Measurements from ENCODE around the gene SSH3.

The SSH3 gene

GRCh38 chr11:67262731-67263675 lies 40.3 kb upstream of the SSH3 start:
- Histone ChIP-seq H3K9me2 (replicated peaks; ENCODE audit: control insufficient read depth, low read length) (no peaks in the 10 kb centered on the region), H3K4me3 (ENCODE audit: low read length) (peak overlapping the region; percentile 53), H3K36me3 (ENCODE audit: control insufficient read depth, low read length) (peaks cover 18% of the 10 kb centered on the region), H3K4me1 (ENCODE audit: control insufficient read depth, low read length) (peaks cover 44% of the 10 kb centered on the region), H3K27ac (ENCODE audit: low read depth, low read length) (peak overlapping the region; percentile 33), H3F3A (ENCODE audit: control insufficient read depth, insufficient read depth) (peaks cover 14% of the 10 kb centered on the region), H3K79me2 (ENCODE audit: control insufficient read depth, low read length) (peaks cover 22% of the 10 kb centered on the region), H3K4me2 (ENCODE audit: low read length) (peak overlapping the region; percentile 65), H3K9me3 (ENCODE audit: control insufficient read depth, insufficient read depth, low read length) (no peaks in the 10 kb centered on the region), H3K27me3 (ENCODE audit: control insufficient read depth, low read length) (no peaks in the 10 kb centered on the region), H4K20me1 (ENCODE audit: control insufficient read depth, insufficient read depth, low read depth, low read length) (no peaks in the 10 kb centered on the region)
- no peak for TF ChIP-seq EZH2phosphoT487 (IDR thresholded peaks at IDR 0.05; ENCODE audit: borderline replicate concordance, low read length)
- TF ChIP-seq CTCF (IDR thresholded peaks at IDR 0.05; ENCODE audit: low read depth, low read length, poor library complexity, severe bottlenecking), result peak; percentile 97

- no peak overlapping the region for H3K4me2 ChIP-seq (ENCODE audit: low read length)
- no peaks in the 10 kb centered on the region for H3K9me3 ChIP-seq (ENCODE audit: control insufficient read depth, insufficient read depth, low read length)
- no peaks in the 10 kb centered on the region for H4K20me1 ChIP-seq (ENCODE audit: control insufficient read depth, insufficient read depth, low read depth, low read length)
- peaks cover 56% of the 10 kb centered on the region for H3K4me1 ChIP-seq (ENCODE audit: control insufficient read depth, low read length)
- no peak overlapping the region for H3K4me3 ChIP-seq (ENCODE audit: low read length)
- TF ChIP-seq CTCF (IDR thresholded peaks at IDR 0.05; ENCODE audit: low read depth, low read length, poor library complexity, severe bottlenecking) (no peak), EZH2phosphoT487 (IDR thresholded peaks at IDR 0.05; ENCODE audit: borderline replicate concordance, low read length) (no peak)
- H3F3A ChIP-seq (ENCODE audit: control insufficient read depth, insufficient read depth), result peaks cover 21% of the 10 kb centered on the region
- peaks cover 31% of the 10 kb centered on the region for H3K36me3 ChIP-seq (ENCODE audit: control insufficient read depth, low read length)
- H3K79me2 ChIP-seq (ENCODE audit: control insufficient read depth, low read length), result peaks cover 35% of the 10 kb centered on the region
- no peak overlapping the region for H3K27ac ChIP-seq (ENCODE audit: low read depth, low read length)
- no peaks in the 10 kb centered on the region for H3K27me3 ChIP-seq (ENCODE audit: control insufficient read depth, low read length)
- no peaks in the 10 kb centered on the region for H3K9me2 ChIP-seq (replicated peaks; ENCODE audit: control insufficient read depth, low read length)
These were observed 39.1 kb upstream of the SSH3 start for GRCh38 chr11:67264260-67264659.

GRCh38 chr11:67264877-67265632 lies 38.3 kb upstream of the SSH3 start:
- H3F3A ChIP-seq (ENCODE audit: control insufficient read depth, insufficient read depth), result peaks cover 29% of the 10 kb centered on the region
- H3K36me3 ChIP-seq (ENCODE audit: control insufficient read depth, low read length), result peaks cover 39% of the 10 kb centered on the region
- H3K27me3 ChIP-seq (ENCODE audit: control insufficient read depth, low read length), result no peaks in the 10 kb centered on the region
- H3K9me2 ChIP-seq (replicated peaks; ENCODE audit: control insufficient read depth, low read length), result no peaks in the 10 kb centered on the region
- TF ChIP-seq EZH2phosphoT487 (IDR thresholded peaks at IDR 0.05; ENCODE audit: borderline replicate concordance, low read length), result no peak
- TF ChIP-seq CTCF (IDR thresholded peaks at IDR 0.05; ENCODE audit: low read depth, low read length, poor library complexity, severe bottlenecking), result no peak
- H3K9me3 ChIP-seq (ENCODE audit: control insufficient read depth, insufficient read depth, low read length), result no peaks in the 10 kb centered on the region
- peaks cover 43% of the 10 kb centered on the region for H3K79me2 ChIP-seq (ENCODE audit: control insufficient read depth, low read length)
- H3K4me1 ChIP-seq (ENCODE audit: control insufficient read depth, low read length), result peaks cover 64% of the 10 kb centered on the region
- no peak overlapping the region for H3K4me3 ChIP-seq (ENCODE audit: low read length)
- no peak overlapping the region for H3K27ac ChIP-seq (ENCODE audit: low read depth, low read length)
- no peaks in the 10 kb centered on the region; the same call in 1 of the 2 replicates for H4K20me1 ChIP-seq (ENCODE audit: control insufficient read depth, insufficient read depth, low read depth, low read length)
- H3K4me2 ChIP-seq (ENCODE audit: low read length), result peak overlapping the region; percentile 59; the same call in 1 of the 2 replicates

All from DOHH2 (cell line).